Effector memory CD8-positive, alpha-beta T cell (primary cell): ENCODE results near the gene TOB1.

Experiments used
- ATAC-seq: fragments of 150-1000 bp; cut with Tn5 transposase; replicated peaks from 2 replicates; pipeline ENCODE4 v1.10.0; 2021; ENCODE audit warnings: mild to moderate bottlenecking, moderate library complexity
- DNase-seq, 3 experiments: peaks; one replicate each; pipeline ENCODE4 v3.0.0; 2021
- H3K27ac Mint-ChIP-seq, 2 donors: one replicate each; pipeline ENCODE4 v1.8.0; 2022; ENCODE audit warnings: mild to moderate bottlenecking in 2 of 2, mixed read lengths in 2 of 2, moderate library complexity in 2 of 2
- H3K27me3 Mint-ChIP-seq, 2 donors: one replicate each; pipeline ENCODE4 v1.8.0; 2022; ENCODE audit warnings: mixed read lengths in 2 of 2
- H3K36me3 Mint-ChIP-seq: one replicate; pipeline ENCODE4 v1.8.0; 2022; ENCODE audit warnings: mild to moderate bottlenecking, moderate library complexity, mixed read lengths; ENCODE audit not compliant: insufficient read depth
- H3K4me1 Mint-ChIP-seq, 2 donors: one replicate each; pipeline ENCODE4 v1.8.0; 2022; ENCODE audit warnings: low read depth in 2 of 2, mixed read lengths in 2 of 2
- H3K4me3 Mint-ChIP-seq, 2 donors: one replicate each; pipeline ENCODE4 v1.8.0; 2022; ENCODE audit warnings: mild to moderate bottlenecking in 2 of 2, mixed read lengths in 2 of 2, moderate library complexity in 2 of 2
- H3K9me3 Mint-ChIP-seq, 2 donors: one replicate each; pipeline ENCODE4 v1.8.0; 2022; ENCODE audit warnings: mixed read lengths in 2 of 2
- total RNA-seq, 9 experiments: gene quantifications; one replicate each; lab custom pipeline; 2026; lab: John Stamatoyannopoulos, UW

TOB1 gene, protein sequence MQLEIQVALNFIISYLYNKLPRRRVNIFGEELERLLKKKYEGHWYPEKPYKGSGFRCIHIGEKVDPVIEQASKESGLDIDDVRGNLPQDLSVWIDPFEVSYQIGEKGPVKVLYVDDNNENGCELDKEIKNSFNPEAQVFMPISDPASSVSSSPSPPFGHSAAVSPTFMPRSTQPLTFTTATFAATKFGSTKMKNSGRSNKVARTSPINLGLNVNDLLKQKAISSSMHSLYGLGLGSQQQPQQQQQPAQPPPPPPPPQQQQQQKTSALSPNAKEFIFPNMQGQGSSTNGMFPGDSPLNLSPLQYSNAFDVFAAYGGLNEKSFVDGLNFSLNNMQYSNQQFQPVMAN
- total RNA-seq = 12.8 to 258 (median 20.9) reads per million in 9 experiments

DNA sequence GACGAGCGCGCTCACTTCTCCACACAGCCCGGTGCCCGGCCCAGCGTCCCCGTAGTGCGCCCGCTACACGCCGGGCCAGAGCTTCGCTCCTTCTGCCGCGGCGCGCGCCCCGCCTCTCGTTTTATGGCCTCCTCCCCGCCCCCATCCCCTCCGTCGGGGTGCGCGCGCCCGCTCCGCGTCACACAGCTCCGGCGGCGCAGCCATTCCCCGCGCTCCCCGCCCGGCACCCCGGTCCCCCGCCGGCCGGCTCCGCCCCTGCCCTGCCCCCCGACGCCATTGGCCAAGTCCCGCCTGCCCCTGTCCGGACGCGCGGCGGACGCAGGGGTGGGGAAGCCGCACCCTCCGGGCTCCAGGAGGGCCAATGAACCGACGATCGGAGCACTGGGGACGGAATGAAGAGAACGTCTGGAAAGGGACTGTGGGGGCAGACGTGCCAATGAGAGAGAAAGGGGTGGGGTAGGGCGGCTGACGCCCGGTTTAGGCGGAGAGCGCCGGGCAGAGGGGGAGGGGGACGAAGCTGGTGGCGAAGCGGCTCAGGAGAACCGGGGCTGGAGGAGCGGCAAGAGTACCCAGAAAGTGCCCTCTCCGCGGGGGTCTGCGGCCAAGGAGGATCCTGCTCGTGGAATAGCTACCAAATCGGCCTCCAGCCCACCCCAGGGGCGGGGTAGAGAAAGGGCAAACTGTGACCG is at the start of gene TOB1:
Gene TOB1, minus strand, starts transcription at position 94 of the 689 bp plus-strand sequence. CDS start 2,337 bp downstream, outside the sequence.
- ATAC-seq (peak; percentile 65), DNase-seq (peak; percentile 93 to 95 (median 95))
- H3K4me1 Mint-ChIP-seq = peaks cover 41 to 54% of the 10 kb centered on the region in 2 donors
- peaks cover 68% of the 10 kb centered on the region for H3K36me3 Mint-ChIP-seq
- H3K27ac Mint-ChIP-seq = peak within 1 kb of the TSS; percentile 98 to 99
- H3K4me3 Mint-ChIP-seq = peak within 1 kb of the TSS; percentile 98 to 99
- no peaks in the 10 kb centered on the region for H3K27me3 Mint-ChIP-seq
- H3K9me3 Mint-ChIP-seq = no peaks in the 10 kb centered on the region

DNA sequence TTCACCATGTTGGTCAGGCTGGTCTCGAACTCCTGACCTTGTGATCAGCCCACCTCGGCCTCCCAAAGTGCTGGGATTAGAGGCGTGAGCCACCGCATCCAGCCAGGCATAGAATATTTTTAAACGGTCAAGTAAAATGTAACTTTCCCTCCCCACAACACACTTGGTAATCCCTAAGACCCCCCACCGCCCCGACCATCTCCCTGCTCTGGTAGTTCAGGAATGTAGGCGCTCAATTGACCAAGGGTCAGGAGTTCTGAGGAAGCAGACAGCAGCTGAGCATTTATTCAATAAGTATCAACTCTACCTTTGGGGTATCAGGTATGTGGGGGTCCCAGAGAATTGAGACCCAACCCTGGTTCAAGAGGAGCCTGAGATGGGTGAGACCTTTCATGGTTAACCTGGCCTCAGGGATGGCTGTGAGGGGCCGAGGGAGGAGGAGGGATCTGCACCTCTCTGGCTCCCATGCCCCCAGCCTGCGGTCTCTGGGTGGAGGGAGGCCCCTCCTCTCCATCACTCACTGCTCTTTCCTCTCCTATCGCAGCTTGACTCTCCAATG is 48.4 kb upstream of the TOB1 start:
- DNase-seq (no peak), ATAC-seq (no peak)
- H3K9me3 Mint-ChIP-seq = no peaks in the 10 kb centered on the region
- no peak overlapping the region for H3K4me3 Mint-ChIP-seq
- peak overlapping the region in 1 of 2 donors; percentile 28 for H3K27ac Mint-ChIP-seq
- H3K36me3 Mint-ChIP-seq = peaks cover 17% of the 10 kb centered on the region
- H3K4me1 Mint-ChIP-seq = peaks cover 23 to 32% of the 10 kb centered on the region in 2 donors
- H3K27me3 Mint-ChIP-seq = no peaks in the 10 kb centered on the region

DNA sequence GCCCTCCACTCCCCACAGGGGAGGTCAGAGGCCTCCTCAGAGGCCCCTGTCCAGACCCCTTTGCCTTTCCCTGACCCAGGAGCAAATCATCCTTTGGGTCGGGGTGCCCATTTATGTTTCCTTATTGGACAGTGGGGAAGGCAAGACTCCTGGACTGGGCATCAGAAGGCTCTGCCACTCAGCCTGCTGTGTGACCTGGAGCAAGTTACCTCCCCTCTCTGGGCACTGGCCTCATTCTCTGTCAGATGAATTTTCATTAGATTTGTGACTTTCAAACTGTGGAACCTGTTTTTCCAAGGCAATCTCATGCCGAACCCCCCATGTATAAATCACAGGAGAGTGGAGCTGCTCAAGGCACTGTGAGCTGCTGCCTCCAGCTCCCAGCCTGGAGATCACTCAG is 47.0 kb upstream of the TOB1 start:
- H3K36me3 Mint-ChIP-seq = peaks cover 6% of the 10 kb centered on the region
- H3K4me3 Mint-ChIP-seq = no peak overlapping the region
- H3K27me3 Mint-ChIP-seq = no peaks in the 10 kb centered on the region
- peak overlapping the region; percentile 84 to 86 for H3K27ac Mint-ChIP-seq
- DNase-seq (no peak), ATAC-seq (no peak)
- H3K4me1 Mint-ChIP-seq = peaks cover 27 to 32% of the 10 kb centered on the region in 2 donors
- no peaks in the 10 kb centered on the region for H3K9me3 Mint-ChIP-seq

DNA sequence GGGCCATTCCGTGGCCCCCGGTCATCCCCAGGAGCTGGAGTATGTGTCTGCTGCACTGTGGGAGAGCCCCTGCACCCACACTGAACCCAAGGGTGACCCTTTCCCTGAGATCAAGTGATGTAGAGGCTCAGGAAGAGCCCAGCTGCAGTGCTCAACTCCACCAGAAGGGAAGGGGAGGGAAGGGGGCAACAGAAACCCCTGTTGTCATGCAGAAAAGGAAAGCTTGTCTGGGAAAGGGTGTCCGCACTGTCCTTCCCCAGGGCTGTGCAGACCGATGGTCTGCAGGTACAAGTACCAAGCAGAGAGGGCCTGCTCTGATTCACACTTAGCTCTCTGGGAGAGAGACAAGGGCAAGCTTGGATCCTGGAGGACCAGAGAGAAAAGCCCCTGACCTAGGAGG is 45.7 kb upstream of the TOB1 start:
- H3K4me1 Mint-ChIP-seq = peaks cover 34 to 37% of the 10 kb centered on the region in 2 donors
- DNase-seq (no peak), ATAC-seq (no peak)
- H3K27me3 Mint-ChIP-seq = no peaks in the 10 kb centered on the region
- peak overlapping the region in 1 of 2 donors; percentile 100 for H3K27ac Mint-ChIP-seq
- peaks cover 6% of the 10 kb centered on the region for H3K36me3 Mint-ChIP-seq
- H3K9me3 Mint-ChIP-seq = no peaks in the 10 kb centered on the region
- H3K4me3 Mint-ChIP-seq = no peak overlapping the region

DNA sequence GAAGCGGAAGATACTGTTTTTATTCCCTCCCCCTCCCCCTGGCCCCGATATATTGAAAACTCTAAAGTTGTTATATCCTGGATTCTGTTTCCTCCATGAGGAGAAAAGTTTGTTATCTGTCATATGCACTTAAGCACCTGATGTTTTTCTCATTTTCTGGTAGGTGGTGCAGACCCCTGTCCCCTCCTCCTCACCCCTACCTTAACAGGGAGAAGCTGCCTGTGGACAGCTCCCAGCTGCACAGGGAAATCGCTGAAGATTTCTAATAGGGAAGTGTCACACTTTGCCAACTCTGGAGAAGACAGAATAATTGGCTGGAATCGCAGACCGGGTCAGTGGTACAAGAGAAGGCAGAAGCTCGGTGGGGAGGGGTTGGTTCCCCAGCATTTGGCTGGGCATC is 45.3 kb upstream of the TOB1 start:
- Mint-ChIP-seq H3K9me3 (no peaks in the 10 kb centered on the region), H3K4me1 (peaks cover 34 to 35% of the 10 kb centered on the region in 2 donors), H3K27ac (peak overlapping the region in 1 of 2 donors; percentile 100)

DNA sequence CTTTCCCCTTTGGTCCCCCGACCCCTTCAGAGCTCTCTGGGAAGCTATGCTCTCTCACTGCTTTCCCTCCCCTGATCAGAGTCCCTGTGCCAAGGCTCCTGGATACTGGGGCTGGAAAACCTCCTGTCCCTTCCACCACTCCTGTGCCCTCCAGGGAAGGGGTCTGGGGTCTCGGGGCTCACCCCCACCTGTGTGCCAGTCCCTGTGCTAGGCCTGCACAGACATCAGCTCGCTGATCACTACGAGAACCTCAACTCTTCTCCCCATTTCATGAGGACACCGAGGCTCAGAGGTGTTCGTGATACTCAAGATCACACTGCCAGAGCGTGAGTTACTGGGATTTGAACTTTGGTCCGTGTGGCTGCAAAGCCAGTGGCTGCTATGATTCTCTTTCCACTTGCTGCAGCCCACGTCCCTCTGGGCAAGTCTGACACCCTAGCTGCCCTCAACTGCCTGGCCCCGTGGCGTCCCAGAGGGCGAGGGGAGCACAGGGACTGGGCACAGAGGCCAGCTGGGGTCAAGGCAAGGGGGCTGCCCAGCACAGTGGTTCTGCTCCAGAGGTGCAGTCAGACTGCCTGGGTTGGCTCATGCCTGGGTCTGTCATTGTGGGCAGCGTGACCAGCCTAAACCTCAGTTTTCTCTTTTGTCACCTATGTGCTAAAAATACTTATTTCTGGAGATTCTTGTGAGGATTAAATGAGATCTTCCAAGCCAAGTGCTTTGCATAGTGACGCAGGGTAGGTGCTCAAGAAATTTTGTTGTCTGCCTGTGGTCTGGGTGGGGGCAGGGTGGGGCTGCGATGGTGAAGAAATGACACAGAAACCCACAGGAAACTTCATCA is 43.8 kb upstream of the TOB1 start:
- peak overlapping the region; percentile 48 to 50 for H3K4me3 Mint-ChIP-seq

More for the DNA sequence above, 45.3 kb upstream of the TOB1 start:
- Mint-ChIP-seq H3K27me3 (no peaks in the 10 kb centered on the region), H3K4me3 (peak overlapping the region in 1 of 2 donors; percentile 50), H3K36me3 (peaks cover 6% of the 10 kb centered on the region)
- no peak for ATAC-seq
- DNase-seq = no peak

DNA sequence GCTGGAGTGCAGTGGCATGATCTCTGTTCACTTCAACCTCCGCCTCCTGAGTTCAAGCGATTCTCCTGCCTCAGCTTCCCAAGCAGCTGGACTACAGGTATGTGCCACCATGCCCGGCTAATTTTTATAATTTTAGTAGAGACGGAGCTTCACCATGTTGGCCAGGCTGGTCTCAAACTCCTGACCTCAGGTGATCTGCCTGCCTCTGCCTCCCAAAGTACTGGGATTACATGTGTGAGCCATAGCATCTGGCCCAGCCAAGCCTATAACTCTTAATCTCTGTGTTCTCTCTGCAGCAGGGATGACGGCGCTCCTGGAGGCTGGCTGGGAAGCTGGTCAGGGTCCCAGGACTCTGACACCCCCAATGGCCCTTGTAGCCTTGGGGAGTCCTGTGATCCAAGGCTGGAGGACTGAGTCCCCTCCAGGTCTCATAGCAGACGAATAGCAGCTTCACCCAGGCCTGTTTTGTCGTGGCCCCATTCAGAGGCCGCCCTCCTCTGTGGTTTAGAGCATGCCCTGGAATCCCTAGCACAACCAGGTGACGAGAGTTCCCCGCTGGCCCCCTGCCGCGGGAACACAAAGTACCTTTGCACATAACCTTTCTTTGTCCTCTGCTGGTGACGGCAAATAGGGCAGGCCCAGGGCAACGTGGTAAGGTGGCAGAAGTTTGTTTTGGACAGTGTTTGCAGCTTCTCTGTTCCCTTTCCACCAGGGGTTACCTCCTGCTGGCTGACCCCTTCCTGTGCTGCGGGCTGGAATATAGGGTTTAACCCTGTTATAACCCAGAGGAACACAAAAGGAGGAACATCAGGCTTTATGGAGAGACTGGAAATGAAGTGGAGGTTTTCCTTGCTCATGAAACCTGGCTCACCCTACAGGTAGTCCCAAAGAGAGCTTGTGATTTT is 43.0 kb upstream of the TOB1 start:
- H3K27ac Mint-ChIP-seq = peak overlapping the region; percentile 89 to 100
- H3K36me3 Mint-ChIP-seq = peaks cover 6% of the 10 kb centered on the region
- H3K9me3 Mint-ChIP-seq = no peaks in the 10 kb centered on the region
- DNase-seq = peak; percentile 28 to 67 (median 64)
- peak; percentile 60 for ATAC-seq
- H3K27me3 Mint-ChIP-seq = no peaks in the 10 kb centered on the region
- peak overlapping the region; percentile 48 to 50 for H3K4me3 Mint-ChIP-seq
- H3K4me1 Mint-ChIP-seq = peaks cover 38 to 42% of the 10 kb centered on the region in 2 donors

More for the DNA sequence above, 43.8 kb upstream of the TOB1 start:
- no peaks in the 10 kb centered on the region for H3K27me3 Mint-ChIP-seq
- H3K4me1 Mint-ChIP-seq = peaks cover 36 to 42% of the 10 kb centered on the region in 2 donors
- no peaks in the 10 kb centered on the region for H3K9me3 Mint-ChIP-seq
- DNase-seq = peak; percentile 49 to 57 (median 52)
- peak; percentile 81 for ATAC-seq
- peak overlapping the region; percentile 89 to 100 for H3K27ac Mint-ChIP-seq
- peaks cover 6% of the 10 kb centered on the region for H3K36me3 Mint-ChIP-seq

DNA sequence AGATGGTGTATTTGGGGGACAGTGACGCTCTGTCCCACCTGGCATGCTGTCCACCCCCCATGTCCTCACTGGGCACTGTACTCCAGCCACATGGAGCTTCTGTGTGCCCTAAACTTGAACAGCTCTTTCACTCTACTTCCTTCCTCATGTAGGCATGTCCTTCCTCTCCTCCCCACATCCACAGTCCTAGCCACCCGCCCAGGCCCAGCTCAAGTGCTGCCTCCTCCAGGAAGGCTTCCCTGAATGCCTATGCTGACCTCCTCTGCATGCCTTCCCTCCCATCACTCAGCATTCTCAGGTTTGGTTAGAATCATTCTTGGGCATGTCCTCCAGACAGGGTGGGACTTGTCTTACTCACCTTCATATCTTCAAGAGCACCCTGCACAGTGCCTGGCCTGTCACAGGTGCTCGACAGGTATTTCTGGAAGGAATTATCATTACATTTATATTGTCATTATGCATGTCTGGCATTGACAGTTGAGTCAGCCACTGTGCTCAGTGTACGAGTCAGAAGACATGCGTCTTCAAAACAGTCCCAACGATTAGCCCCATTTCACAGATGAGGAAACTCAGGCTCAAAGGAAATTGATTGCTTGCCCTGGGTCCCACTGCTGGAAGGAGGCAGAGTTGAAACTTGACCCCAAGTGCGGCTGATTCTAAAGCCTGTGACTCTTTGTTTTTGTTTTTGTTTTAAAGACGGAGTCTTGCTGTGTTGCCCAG is 42.1 kb upstream of the TOB1 start:
- ATAC-seq (no peak), DNase-seq (no peak)
- H3K4me1 Mint-ChIP-seq = peaks cover 42 to 44% of the 10 kb centered on the region in 2 donors
- H3K9me3 Mint-ChIP-seq = no peaks in the 10 kb centered on the region
- peak overlapping the region in 1 of 2 donors; percentile 37 for H3K4me3 Mint-ChIP-seq
- H3K36me3 Mint-ChIP-seq = peaks cover 8% of the 10 kb centered on the region
- peak overlapping the region; percentile 78 to 89 for H3K27ac Mint-ChIP-seq
- no peaks in the 10 kb centered on the region for H3K27me3 Mint-ChIP-seq

DNA sequence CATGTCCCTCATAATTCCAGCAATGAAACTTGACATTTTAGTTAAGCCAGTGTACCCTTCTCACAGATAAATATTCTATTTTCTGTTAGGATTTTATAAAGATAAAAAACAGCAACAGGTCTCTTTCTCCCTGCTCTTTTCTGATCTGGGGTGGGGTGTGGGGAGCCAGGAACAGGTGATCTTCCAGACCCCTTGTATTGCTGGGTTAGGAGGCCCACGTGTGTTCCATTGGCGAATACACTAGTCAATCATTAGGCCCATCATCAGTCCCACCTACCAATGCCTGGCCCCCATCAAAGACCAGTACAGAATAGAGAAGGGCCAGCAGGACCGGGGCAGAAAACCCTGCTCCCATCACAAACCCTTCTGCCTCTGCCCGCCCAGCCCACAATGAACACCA is 40.3 kb upstream of the TOB1 start:
- Mint-ChIP-seq H3K27ac (peak overlapping the region in 1 of 2 donors; percentile 97), H3K9me3 (no peaks in the 10 kb centered on the region)
- DNase-seq = no peak

DNA sequence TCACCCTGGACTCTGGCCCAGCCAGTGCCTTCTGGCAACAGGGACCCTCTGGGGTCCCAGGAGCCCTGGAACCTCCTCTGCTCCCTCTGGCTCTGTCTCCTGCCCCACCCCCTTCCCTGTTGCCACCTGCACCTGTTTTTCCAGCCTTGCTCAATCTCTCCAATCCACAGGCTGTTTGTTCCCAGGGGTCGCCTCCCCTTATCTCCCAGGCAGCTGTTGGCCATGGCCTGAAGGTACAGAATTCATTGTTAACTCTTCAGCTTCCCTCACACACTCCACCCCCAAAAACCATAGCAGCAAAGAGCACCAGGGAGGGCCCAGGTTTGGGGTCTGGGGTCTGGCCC is 39.3 kb upstream of the TOB1 start:
- peaks cover 51% of the 10 kb centered on the region in 2 donors for H3K4me1 Mint-ChIP-seq
- H3K36me3 Mint-ChIP-seq = peaks cover 13% of the 10 kb centered on the region

More for the DNA sequence above, 40.3 kb upstream of the TOB1 start:
- peaks cover 50 to 55% of the 10 kb centered on the region in 2 donors for H3K4me1 Mint-ChIP-seq
- no peaks in the 10 kb centered on the region for H3K27me3 Mint-ChIP-seq
- H3K36me3 Mint-ChIP-seq = peaks cover 13% of the 10 kb centered on the region
- H3K4me3 Mint-ChIP-seq = no peak overlapping the region
- ATAC-seq = no peak

DNA sequence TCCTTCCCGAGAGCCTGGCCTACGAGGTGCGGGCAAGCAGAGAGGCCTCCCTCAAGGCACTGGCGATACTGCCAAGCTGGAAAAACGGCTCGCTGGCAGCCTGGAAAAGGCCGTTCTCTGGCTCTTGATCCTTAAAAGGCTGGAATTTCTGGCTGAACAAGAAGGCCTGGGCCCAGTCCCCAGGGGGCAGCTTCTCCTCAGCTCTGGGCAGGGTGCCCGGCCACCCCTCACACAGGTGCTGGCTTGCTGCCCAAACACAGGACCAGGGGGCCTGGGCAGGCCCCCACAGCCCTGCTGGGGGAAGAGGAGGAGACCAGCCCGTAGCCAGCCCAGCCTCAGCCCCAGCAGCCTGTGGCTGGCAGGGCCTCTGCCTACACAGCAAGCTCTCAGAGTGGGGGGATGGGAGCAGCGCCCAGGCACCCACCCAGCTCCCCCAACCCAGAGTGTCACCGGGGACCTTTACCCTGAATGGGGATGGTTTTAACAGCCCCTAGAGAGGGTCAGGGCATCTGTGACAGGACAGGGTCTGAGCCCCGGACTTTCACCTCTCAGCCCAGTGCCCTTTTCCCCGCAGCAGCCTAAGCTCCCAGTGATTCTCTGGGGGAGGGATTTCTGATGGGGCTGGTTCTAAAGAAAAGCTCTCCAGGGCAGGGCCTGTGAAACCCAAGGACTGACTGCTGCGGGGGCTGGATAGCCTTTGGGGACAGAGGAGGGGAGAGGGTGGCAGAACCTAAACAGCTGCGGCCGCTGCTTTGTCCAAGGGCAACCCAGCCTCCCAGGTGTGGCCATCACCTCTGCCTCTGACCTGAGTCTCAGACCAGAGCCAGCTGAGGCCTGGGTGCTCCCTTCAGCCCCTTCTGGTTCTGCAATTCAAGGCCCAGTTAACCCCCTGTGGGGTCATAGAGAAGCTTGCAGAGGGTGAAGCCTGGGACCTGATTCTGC is 38.6 kb upstream of the TOB1 start:
- peaks cover 8% of the 10 kb centered on the region for H3K36me3 Mint-ChIP-seq
- H3K9me3 Mint-ChIP-seq = no peaks in the 10 kb centered on the region
- ATAC-seq (peak; percentile 16), DNase-seq (no peak)
- H3K27ac Mint-ChIP-seq = peak overlapping the region; percentile 96 to 97
- H3K27me3 Mint-ChIP-seq = no peaks in the 10 kb centered on the region
- H3K4me1 Mint-ChIP-seq = peaks cover 44 to 51% of the 10 kb centered on the region in 2 donors
- H3K4me3 Mint-ChIP-seq = peak overlapping the region in 1 of 2 donors; percentile 75

More for the DNA sequence above, 39.3 kb upstream of the TOB1 start:
- no peak for ATAC-seq
- Mint-ChIP-seq H3K9me3 (no peaks in the 10 kb centered on the region), H3K27me3 (no peaks in the 10 kb centered on the region), H3K4me3 (peak overlapping the region in 1 of 2 donors; percentile 64), H3K27ac (peak overlapping the region; percentile 14 to 97)
- no peak for DNase-seq
